Measurements from ENCODE around the gene HSPH1. TPM values are rescaled to one million over a fixed set of nuclear protein-coding genes. Genes with fewer than 3 reads are reported as not detected.

HSPH1 gene
- total RNA-seq, 4 donors from 2014 or later: 13.2 to 110 (median 25.9) TPM

DNA sequence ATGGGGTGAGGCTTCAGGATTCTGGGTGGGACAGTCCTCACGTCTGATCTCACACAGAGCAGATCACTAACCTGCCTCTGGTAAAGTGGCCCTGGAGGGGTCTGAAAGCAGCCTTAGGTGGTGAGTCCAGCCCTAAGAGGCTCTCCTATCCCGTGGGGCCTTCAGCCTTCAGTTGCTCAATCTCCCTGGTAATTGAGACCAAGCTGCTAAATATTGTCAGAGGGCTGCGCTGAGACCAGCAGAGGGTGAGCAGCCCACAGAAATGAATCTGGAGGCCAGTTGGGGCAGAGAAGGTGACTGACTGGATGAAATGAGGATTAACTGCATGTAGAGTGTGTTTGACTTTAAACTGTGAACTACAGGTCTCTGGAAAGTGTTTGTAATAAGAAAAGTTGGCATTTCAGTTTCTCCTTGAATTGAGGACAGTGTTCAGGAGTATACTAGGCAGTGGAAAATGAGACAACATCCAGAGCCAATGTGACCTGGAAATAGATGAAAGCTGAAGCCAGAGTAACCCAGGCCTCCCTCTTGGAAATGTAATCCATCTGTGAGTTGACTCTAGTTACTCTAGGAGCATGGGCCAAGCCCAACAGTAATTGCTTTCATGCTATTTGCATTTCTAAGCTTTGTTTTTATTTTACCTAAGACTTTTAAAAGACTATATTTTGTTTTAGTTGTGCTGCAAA, 14.3 kb upstream of the HSPH1 start:
- TF ChIP-seq, protein P1, sequence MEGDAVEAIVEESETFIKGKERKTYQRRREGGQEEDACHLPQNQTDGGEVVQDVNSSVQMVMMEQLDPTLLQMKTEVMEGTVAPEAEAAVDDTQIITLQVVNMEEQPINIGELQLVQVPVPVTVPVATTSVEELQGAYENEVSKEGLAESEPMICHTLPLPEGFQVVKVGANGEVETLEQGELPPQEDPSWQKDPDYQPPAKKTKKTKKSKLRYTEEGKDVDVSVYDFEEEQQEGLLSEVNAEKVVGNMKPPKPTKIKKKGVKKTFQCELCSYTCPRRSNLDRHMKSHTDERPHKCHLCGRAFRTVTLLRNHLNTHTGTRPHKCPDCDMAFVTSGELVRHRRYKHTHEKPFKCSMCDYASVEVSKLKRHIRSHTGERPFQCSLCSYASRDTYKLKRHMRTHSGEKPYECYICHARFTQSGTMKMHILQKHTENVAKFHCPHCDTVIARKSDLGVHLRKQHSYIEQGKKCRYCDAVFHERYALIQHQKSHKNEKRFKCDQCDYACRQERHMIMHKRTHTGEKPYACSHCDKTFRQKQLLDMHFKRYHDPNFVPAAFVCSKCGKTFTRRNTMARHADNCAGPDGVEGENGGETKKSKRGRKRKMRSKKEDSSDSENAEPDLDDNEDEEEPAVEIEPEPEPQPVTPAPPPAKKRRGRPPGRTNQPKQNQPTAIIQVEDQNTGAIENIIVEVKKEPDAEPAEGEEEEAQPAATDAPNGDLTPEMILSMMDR (IDR thresholded peaks at IDR 0.05; ENCODE audit: low read depth): no peak

DNA sequence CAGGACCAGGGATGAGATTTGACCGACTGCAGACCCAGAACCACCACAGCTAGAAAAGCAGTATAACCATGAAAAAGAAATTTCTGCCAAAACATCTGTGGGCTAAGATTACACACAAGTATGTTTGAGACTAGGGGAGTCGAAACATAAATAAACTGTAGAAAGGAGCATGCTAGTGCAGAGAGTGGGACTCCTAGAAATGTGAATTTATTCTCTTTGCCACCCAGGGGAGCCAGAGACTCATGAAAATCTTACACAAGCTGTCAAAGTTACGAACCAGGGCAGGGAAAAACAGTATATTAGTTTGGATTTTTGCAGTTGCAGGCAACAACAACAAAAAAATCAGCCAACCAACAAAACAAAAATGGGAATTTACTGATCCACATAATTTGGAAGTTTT, 12.3 kb upstream of the HSPH1 start:
- TF ChIP-seq, protein P1 (IDR thresholded peaks at IDR 0.05; ENCODE audit: low read depth): no peak

DNA sequence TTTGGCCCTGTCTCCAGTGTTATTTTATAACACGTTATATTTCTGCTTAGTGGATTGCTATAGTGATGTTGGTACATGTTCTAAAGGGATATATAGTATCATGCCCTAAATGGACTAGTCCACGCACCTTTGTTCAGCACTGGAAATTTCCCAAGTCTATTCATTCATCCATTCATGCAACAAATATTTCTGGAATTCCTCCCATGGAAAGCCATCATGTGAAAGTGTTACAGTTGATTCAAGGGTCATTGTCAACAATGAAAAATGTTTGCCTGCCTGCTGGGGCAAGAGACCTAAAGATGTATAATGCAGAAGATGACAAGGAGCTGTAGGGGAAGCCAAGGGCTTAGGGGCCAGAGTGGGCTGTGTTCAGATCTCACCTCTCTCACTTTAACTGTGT, 10.8 kb upstream of the HSPH1 start:
- TF ChIP-seq, protein P1 (IDR thresholded peaks at IDR 0.05; ENCODE audit: low read depth): no peak

DNA sequence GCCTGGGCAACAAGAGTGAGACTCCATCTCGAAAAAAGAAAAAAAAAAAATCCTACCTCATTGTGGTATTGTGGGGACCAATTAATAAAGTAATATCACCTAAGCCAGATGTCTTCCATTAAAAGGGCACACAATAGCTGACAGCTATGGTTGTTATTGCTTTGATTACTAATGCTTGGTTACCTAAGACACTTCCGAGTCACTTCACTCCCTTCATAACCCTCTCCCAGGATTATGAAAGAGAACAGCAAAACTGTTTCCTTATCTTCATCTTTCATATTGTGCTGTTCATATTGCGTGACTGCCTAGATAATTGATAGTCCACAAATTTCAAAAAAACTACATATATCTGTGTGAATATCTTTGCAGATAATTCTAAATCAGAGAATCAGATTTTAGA, 10.3 kb upstream of the HSPH1 start:
- TF ChIP-seq, protein P1 (IDR thresholded peaks at IDR 0.05; ENCODE audit: low read depth): no peak

DNA sequence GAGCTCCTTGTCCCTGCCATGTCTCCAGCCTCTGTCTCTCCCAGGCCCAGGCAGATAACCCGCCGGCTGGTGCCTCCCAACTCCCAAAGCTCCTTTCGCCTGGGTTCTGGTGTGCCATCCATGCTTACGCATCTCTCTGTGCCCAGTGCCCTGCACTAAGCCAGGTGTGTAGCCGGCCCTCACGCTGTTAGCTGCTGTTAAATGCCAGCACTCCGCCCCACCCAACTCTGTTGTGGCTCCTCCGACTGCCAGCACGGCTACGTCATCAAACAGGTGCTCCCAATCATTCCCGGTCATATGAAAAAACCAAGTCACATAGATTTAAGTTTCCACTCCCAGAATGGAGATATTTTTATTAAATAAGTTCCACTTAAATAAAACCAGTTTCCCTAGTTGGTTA, 7.0 kb upstream of the HSPH1 start:
- TF ChIP-seq, protein P1 (IDR thresholded peaks at IDR 0.05; ENCODE audit: low read depth): no peak

DNA sequence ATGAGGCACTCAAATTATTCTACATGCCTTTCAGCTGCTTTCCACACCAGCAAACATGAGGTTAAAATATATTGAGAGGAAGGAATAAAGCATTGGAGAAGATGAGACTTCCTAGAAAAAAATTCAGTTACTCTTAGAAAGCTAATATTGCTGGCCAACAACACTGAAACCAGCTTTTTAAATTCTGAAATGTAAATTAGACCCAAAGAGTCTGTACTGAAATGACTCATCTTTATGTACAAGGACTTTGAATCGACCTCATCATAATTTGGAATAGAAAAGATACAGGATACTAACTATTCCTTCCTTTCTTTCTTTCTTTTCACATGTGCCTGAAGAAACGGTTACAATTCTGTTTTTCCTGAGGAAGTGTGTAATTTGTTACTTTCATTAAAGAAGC, 6.5 kb upstream of the HSPH1 start:
- TF ChIP-seq, protein P1 (IDR thresholded peaks at IDR 0.05; ENCODE audit: low read depth): no peak

DNA sequence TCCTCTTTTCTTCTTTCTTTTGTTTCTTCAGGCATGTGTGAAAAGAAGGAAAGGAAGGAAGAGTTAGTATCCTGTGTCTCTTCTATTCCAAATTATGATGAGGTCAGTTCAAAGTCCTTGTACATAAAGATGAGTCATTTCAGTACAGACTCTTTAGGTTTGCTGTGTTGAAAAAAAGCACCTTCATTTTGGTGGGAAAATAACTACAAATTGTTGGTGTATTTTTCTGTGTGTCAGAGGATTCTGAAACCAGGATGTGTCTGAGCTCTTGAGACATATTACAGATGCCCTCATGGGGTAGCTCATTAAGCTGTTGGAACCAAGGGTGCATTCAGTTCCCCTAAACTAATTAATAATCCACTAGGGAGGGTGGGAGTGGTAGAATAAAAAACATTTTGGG, 5.8 kb upstream of the HSPH1 start:
- TF ChIP-seq, protein P1 (IDR thresholded peaks at IDR 0.05; ENCODE audit: low read depth): no peak

Data from subcutaneous adipose tissue (tissue), 4 donors.